H1 (cell line): ENCODE results near the gene FBLIM1. TPM values are rescaled to one million over a fixed set of nuclear protein-coding genes. Genes with fewer than 3 reads are reported as not detected.

Source experiments
- CHD2 ChIP-seq: IDR thresholded peaks from 2 replicates; pipeline ENCODE4 v1.6.1; 2012; ENCODE audit warnings: low read length, improper control_type of control experiment
- CHD7 ChIP-seq: fragments of 300-600 bp; sonication (generic); IDR thresholded peaks from 2 replicates; pipeline ENCODE4 v1.7.1; 2012; ENCODE audit warnings: low read length, moderate library complexity, mild to moderate bottlenecking, inconsistent platforms; ENCODE audit not compliant: insufficient replicate concordance
- CTBP2 ChIP-seq: IDR thresholded peaks from 2 replicates; pipeline ENCODE4 v1.7.0; 2011; ENCODE audit warnings: borderline replicate concordance, mild to moderate bottlenecking, moderate library complexity, mixed read lengths, low read length; ENCODE audit not compliant: insufficient read depth, insufficient read length
- JUND ChIP-seq: IDR thresholded peaks from 2 replicates; pipeline ENCODE4 v1.6.1; 2011; ENCODE audit warnings: mild to moderate bottlenecking, improper control_type of control experiment, low read length
- KDM5A ChIP-seq: fragments of 200-600 bp; IDR thresholded peaks from 2 replicates; pipeline ENCODE4 v1.7.1; 2012; ENCODE audit warnings: mild to moderate bottlenecking, low read length, inconsistent platforms, mixed read lengths
- SAP30 ChIP-seq: fragments of 300-600 bp; sonication (generic); IDR thresholded peaks from 2 replicates; pipeline ENCODE4 v1.7.1; 2012; ENCODE audit warnings: low read length, moderate library complexity, mild to moderate bottlenecking, inconsistent platforms; ENCODE audit not compliant: insufficient read depth, insufficient replicate concordance
- SUZ12 ChIP-seq: fragments of 200-600 bp; sonication (generic); IDR thresholded peaks from 2 replicates; pipeline ENCODE4 v1.6.1; 2012; ENCODE audit warnings: mild to moderate bottlenecking, inconsistent platforms, low read length, moderate library complexity, mixed read lengths
- TAF1 ChIP-seq: IDR thresholded peaks from 2 replicates; pipeline ENCODE4 v1.6.1; 2011; ENCODE audit warnings: mild to moderate bottlenecking, low read depth, low read length
- polyA plus RNA-seq, 7 experiments: library from polyadenylated mRNA; depleted of rRNA in 3 of 7; stranded (reverse) in 5 of 7; unstranded in 2 of 7; fragments of >200 nt in 5 of 7; fragments of 200-250 nt in 2 of 7; gene quantifications; 1 replicate in 5 of 7; 2 replicates in 1 of 7; 4 replicates in 1 of 7; pipeline versions ENCODE4 v1.2.1 to v1.2.3, GENCODE V29; 2011 to 2013; ENCODE audit warnings: missing spikeins in 2 of 7, mixed read lengths in 2 of 7
- total RNA-seq: library from RNA; stranded (reverse); fragmentation: NEBNext Ultra II Directional; extraction: Animal tissue kit (Norgen Biotek cat#: 25700); gene quantifications from 2 replicates; pipeline ENCODE4 v1.2.1, GENCODE V29; 2021
- TF ChIP-seq, protein P1 (sequence below): IDR thresholded peaks from 2 replicates; pipeline ENCODE4 v1.6.1; 2012; ENCODE audit warnings: low read length, inconsistent platforms

The FBLIM1 gene
- total and polyA plus RNA-seq, 2 of the 8 experiments (the other 6 are each of a cell fraction or from before 2014, with no cell fraction given), result 66.6 to 66.7 TPM

DNA sequence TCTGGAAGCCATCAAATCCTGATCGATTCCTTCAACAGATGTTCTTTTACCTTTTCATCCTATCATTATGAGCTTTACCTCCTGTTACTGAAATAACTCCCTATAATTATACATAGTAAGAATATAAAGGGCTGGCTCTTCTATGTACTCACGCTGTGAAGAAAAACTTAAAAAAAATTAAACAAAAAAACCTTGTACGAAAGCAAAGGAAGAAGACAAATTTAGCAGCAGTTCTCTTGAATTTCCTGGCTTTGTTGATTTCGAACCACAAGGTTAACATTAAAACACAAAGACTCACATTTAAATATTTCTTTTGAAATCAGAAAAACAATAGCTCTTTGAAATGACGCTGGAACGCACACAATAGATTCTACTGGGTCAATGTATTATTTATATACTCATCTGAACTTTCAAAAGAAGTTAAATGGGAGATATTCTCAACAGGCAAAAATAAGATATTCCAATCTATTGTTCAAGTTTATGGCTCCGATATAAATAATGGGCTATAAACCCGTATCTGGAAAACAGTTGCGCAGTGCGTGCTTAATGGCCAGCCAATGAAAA is 75.3 kb downstream of the FBLIM1 start (continued):
- TF ChIP-seq CHD7 (no peak), CTBP2 (no peak), SAP30 (no peak), KDM5A (no peak), SUZ12 (no peak), CHD2 (no peak), JUND (no peak), TAF1 (no peak)
- TF ChIP-seq, protein P1, sequence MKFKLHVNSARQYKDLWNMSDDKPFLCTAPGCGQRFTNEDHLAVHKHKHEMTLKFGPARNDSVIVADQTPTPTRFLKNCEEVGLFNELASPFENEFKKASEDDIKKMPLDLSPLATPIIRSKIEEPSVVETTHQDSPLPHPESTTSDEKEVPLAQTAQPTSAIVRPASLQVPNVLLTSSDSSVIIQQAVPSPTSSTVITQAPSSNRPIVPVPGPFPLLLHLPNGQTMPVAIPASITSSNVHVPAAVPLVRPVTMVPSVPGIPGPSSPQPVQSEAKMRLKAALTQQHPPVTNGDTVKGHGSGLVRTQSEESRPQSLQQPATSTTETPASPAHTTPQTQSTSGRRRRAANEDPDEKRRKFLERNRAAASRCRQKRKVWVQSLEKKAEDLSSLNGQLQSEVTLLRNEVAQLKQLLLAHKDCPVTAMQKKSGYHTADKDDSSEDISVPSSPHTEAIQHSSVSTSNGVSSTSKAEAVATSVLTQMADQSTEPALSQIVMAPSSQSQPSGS, result no peak
